GM18508 (cell line): ENCODE results near the gene TMEM141.

ENCODE experiments used
- ATAC-seq: cut with Tn5 transposase; IDR thresholded peaks from one replicate; pipeline ENCODE4 v1.9.1; 2021; ENCODE audit warnings: moderate number of reproducible peaks; ENCODE audit not compliant: insufficient read depth, unreplicated experiment

The TMEM141 gene

GRCh38 chr9:136807281-136808074, 16.3 kb downstream of the TMEM141 start, which contains the start of gene RABL6:
RABL6 (plus strand) TSS chr9:136807948; CDS start chr9:136808197, 249 bp downstream.
- no peak for ATAC-seq

GRCh38 chr9:136808075-136808805, 17.1 kb downstream of the TMEM141 start:
- ATAC-seq: no peak

- no peak for ATAC-seq
Measured at GRCh38 chr9:136808806-136809158, 17.6 kb downstream of the TMEM141 start.

- no peak for ATAC-seq
Measured at GRCh38 chr9:136814725-136815421, 23.7 kb downstream of the TMEM141 start.

- ATAC-seq: no peak
Measured at GRCh38 chr9:136815422-136815782, 24.3 kb downstream of the TMEM141 start.

- no peak for ATAC-seq
Measured at GRCh38 chr9:136820971-136821825, 30.1 kb downstream of the TMEM141 start.

- no peak for ATAC-seq
Measured at GRCh38 chr9:136821826-136822544, 30.8 kb downstream of the TMEM141 start.

GRCh38 chr9:136823136-136824046, 32.2 kb downstream of the TMEM141 start:
- no peak for ATAC-seq

GRCh38 chr9:136824496-136825225, 33.5 kb downstream of the TMEM141 start:
- ATAC-seq: no peak

GRCh38 chr9:136825295-136826187, 34.4 kb downstream of the TMEM141 start:
- ATAC-seq: no peak

- no peak for ATAC-seq
Measured at GRCh38 chr9:136826188-136826541, 35.0 kb downstream of the TMEM141 start.

- no peak for ATAC-seq
Measured at GRCh38 chr9:136826703-136827582, 35.8 kb downstream of the TMEM141 start.

- no peak for ATAC-seq
Measured at GRCh38 chr9:136827794-136828473, 36.8 kb downstream of the TMEM141 start.

- no peak for ATAC-seq
Measured at GRCh38 chr9:136828474-136829140, 37.5 kb downstream of the TMEM141 start.

- no peak for ATAC-seq
Measured at GRCh38 chr9:136829412-136829811, 38.3 kb downstream of the TMEM141 start.
